NCI-H2227 (cell line): ENCODE measurements around the gene LMBRD1.

ENCODE experiments used
- DNase-seq: peaks from one replicate; lab custom pipeline; 2025; ENCODE audit not compliant: unreplicated experiment; lab: John Stamatoyannopoulos, UW

LMBRD1 gene

GRCh38 chr6:69643688-69644087 is 153.1 kb downstream of the LMBRD1 start:
- DNase-seq = no peak

- no peak for DNase-seq
Observed at GRCh38 chr6:69632932-69633331, 163.9 kb downstream of the LMBRD1 start.

GRCh38 chr6:69631552-69632346 is 165.1 kb downstream of the LMBRD1 start:
- DNase-seq = no peak

GRCh38 chr6:69630767-69631166 is 166.0 kb downstream of the LMBRD1 start:
- no peak for DNase-seq

GRCh38 chr6:69627625-69628024 is 169.2 kb downstream of the LMBRD1 start:
- no peak for DNase-seq

- DNase-seq = no peak
Observed at GRCh38 chr6:69624944-69625343, 171.9 kb downstream of the LMBRD1 start.
